ENCODE measurements around the gene DHX35.

DNA sequence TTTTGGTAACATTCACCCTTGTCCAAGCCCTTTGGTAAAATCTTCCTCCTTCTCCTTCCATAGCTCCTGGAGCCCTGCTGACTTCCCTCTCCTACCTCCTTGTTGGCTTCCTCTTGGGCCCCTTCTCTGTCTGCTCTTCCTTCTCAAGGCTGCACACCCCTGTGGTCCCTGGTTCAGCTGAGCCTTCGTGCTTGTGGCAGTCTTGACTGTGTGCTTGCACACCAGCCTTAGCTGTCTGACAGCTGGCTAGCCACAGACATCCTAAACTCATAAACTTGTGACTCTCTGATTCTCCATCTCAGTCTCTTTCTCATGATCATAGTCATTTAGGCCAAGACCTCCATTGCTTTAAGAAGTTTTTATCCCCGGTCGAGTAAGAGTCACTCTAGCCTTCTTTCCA, 37.1 kb downstream of the DHX35 start:
- TF ChIP-seq YY1 (IDR thresholded peaks at IDR 0.05; ENCODE audit: insufficient read depth, insufficient read length) (no peak), SUZ12 (IDR thresholded peaks at IDR 0.05; ENCODE audit: extremely low read depth, insufficient read depth, insufficient read length) (no peak)
